Superior temporal gyrus (tissue), 1 donor: ENCODE data around the gene LPIN1.
"Not testable (repeated sequence)": the region's sequence is repeated elsewhere in the genome, so short reads cannot be mapped to it uniquely, and the experiment has no call there.

Experiments used
- DNase-seq: peaks from one replicate; pipeline ENCODE4 v3.0.0-alpha.2; 2016; ENCODE audit errors: extremely low spot score

LPIN1 gene

GRCh38 chr2:11743846-11744553 is 2.4 kb upstream of the LPIN1 start:
- peak; percentile 89 for DNase-seq

- DNase-seq, result no peak
Observed at GRCh38 chr2:11744631-11745394, 1.6 kb upstream of the LPIN1 start.

GRCh38 chr2:11745613-11746375 is 638 bp upstream of the LPIN1 start:
- DNase-seq, result no peak

- peak; percentile 52 for DNase-seq
Observed at GRCh38 chr2:11746807-11747459, 501 bp downstream of the LPIN1 start.

GRCh38 chr2:11748018-11748860 is 1.8 kb downstream of the LPIN1 start:
- no peak for DNase-seq

GRCh38 chr2:11748861-11749645 is 2.6 kb downstream of the LPIN1 start:
- DNase-seq, result no peak

GRCh38 chr2:11749646-11750349 is 3.4 kb downstream of the LPIN1 start:
- DNase-seq, result peak; percentile 34

- no peak for DNase-seq
Observed at GRCh38 chr2:11750422-11750821, 4.0 kb downstream of the LPIN1 start.

- DNase-seq, result no peak
Observed at GRCh38 chr2:11750917-11751316, 4.5 kb downstream of the LPIN1 start.

- no peak for DNase-seq
Observed at GRCh38 chr2:11752906-11753305, 6.5 kb downstream of the LPIN1 start.

- no peak for DNase-seq
Observed at GRCh38 chr2:11753452-11753885, 7.0 kb downstream of the LPIN1 start.

GRCh38 chr2:11753886-11754699 is 7.7 kb downstream of the LPIN1 start:
- DNase-seq, result peak; percentile 17

- no peak for DNase-seq
Observed at GRCh38 chr2:11754700-11755015, 8.2 kb downstream of the LPIN1 start.

- no peak for DNase-seq
Observed at GRCh38 chr2:11757101-11757500, 10.7 kb downstream of the LPIN1 start.

GRCh38 chr2:11758187-11758586 is 11.8 kb downstream of the LPIN1 start:
- no peak for DNase-seq

GRCh38 chr2:11758647-11759046 is 12.2 kb downstream of the LPIN1 start:
- no peak for DNase-seq

GRCh38 chr2:11759182-11759975 is 12.9 kb downstream of the LPIN1 start:
- DNase-seq, result not testable (repeated sequence)

- no peak for DNase-seq
Observed at GRCh38 chr2:11761259-11761658, 14.8 kb downstream of the LPIN1 start.
